ENCODE results near the gene GRK5.

GRCh38 chr10:119358567-119358966 lies 151.2 kb downstream of the GRK5 start:
- TF ChIP-seq CTCF (IDR thresholded peaks at IDR 0.05) = no peak
- no peak for TF ChIP-seq EZH2phosphoT487 (IDR thresholded peaks at IDR 0.05)
